ENCODE data around the gene DKK1.
"Not testable (repeated sequence)": the region's sequence is repeated elsewhere in the genome, so short reads cannot be mapped to it uniquely, and the experiment has no call there.

DKK1 gene

DNA sequence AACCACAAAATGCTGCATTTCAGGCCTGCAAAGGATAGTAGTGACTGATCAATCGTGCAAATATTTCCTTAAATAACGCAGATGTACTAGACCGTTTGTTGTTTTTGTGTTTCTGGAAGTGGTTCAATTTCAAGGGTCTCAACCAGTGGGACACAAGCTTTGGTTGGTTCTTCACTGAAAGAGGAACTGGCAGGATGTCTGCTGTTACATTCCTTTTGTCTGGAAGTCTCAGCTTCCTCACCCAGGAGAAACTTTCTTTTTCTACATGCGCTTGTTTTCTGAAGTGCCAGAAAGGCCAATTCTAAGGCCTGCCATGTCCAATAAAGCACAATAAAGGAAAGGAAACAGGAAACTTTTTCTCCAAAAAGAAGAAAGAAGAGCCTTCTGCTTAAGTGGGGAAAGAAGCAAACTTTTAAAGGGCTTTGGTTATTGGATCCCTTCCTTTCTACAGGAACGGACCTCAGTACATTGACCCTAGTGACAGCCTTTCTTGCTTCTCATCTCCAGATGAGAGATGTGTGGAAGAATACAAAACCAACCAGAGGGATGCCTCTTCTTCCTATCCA lies 4.1 kb downstream of the DKK1 start:
- no peak for DNase-seq (ENCODE audit: low read depth in 2 of 2)

DNA sequence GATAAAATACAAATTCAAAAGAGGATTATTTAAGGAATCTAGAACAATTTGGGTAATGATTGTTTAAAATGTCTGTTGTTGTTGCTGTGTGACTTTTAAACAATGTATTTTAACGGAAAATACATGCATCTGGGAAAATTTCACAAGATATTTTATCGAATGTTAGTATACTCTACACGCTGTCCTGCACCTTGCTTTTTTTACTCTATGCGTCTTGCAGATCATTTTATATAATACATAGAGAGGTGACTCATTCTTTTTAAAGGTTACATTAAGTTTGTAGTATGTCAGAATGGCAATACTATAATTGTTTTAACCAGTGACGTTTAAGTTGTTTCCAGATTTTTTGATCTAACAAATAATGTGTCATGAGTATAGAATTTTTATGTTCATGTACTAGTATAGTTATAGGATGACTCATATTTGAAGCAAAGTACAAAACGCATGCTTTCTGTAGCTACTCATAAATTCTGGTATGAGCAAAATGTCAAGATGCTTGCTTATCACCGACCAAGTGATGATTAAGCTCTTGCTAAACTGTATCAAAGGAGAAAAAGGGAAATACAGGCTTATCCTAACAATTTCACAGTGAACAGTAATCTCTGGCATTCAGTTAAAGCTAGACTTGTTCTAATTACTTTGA lies 4.9 kb downstream of the DKK1 start:
- no peak for DNase-seq (ENCODE audit: low read depth in 2 of 2)

- DNase-seq (ENCODE audit: low read depth in 2 of 2), result no peak
These were observed 5.8 kb downstream of the DKK1 start for GRCh38 chr10:52319926-52320325.

GRCh38 chr10:52322323-52322722 lies 8.2 kb downstream of the DKK1 start:
- DNase-seq (ENCODE audit: low read depth in 2 of 2), result no peak

DNA sequence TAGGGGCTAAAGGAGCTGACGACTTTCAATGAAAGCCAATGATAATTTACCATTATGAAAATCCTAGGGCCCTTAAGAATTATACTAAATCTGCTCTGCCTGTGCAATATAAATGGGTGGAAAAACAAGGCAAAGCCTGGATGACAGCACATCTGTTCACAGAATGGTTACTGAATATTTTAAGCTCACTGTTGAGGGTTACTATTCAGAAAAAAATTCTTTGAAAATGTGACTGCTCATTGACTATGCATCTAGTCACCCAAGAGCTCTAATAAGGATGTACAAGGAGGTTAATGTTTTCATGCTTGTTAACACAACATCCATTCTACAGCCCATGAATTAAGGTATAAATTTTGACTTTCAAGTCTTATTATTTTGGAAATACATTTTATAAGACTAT lies 8.9 kb downstream of the DKK1 start:
- no peak for DNase-seq (ENCODE audit: low read depth in 2 of 2)

DNA sequence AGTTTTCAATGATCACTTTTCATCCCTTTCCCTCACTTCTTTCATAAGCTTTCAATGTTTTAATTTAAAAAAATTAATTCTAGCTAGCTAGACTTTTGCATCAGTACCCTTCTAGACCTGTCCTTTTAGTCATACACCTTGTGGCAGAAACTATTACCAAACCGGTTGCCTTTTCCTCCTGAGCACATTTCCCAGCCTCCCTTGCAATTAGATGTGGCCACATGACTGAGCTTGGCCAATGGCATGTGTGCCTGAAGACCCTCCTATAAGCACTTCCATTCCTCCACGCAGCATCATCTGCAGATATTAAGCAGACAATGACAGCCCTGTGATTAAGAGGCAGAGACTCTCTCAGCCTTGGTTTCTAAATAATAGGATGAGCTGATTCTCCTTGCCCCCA lies 12.3 kb downstream of the DKK1 start:
- no peak for DNase-seq (ENCODE audit: low read depth in 2 of 2)

GRCh38 chr10:52331638-52332364 lies 17.7 kb downstream of the DKK1 start:
- no peak for DNase-seq (ENCODE audit: low read depth in 2 of 2)

DNA sequence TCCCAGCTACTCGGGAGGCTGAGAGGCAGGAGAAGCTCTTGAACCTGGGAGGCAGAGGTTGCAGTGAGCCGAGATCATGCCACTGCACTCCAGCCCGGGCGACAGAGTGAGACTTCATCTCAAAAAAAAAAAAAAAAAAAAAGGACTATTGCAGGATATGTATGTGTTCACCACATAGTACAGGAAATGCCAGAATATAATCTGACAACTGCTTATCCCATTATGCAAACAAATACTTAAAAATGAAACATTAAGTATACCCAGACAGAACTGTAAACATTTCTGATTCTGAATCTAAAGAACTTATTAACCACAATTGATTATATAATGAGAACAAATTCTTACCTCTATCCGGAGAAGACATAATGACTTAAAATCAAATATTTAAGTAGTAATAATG lies 18.7 kb downstream of the DKK1 start:
- no peak for DNase-seq (ENCODE audit: low read depth in 2 of 2)

DNA sequence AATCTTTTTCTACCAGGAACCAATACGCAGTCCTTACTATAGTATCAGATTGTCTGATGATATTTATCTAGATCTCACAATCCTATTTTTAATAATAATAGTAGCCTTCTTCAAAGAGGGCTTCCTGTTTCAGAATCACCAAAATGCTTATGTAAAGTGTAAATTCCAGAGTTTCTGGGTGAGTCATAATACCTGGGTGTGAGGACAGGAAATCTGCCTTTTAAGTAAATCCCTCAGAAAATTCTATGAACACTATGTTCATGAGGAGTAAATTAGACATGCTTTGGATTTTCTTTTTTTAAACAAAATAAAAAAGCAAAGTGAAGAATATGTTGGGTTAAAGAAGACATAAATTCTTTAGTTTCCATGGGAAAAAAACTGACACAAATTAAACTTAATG lies 20.5 kb downstream of the DKK1 start:
- no peak for DNase-seq (ENCODE audit: low read depth in 2 of 2)

- DNase-seq (ENCODE audit: low read depth in 2 of 2), result no peak
These were observed 21.6 kb downstream of the DKK1 start for GRCh38 chr10:52335665-52336064.

DNA sequence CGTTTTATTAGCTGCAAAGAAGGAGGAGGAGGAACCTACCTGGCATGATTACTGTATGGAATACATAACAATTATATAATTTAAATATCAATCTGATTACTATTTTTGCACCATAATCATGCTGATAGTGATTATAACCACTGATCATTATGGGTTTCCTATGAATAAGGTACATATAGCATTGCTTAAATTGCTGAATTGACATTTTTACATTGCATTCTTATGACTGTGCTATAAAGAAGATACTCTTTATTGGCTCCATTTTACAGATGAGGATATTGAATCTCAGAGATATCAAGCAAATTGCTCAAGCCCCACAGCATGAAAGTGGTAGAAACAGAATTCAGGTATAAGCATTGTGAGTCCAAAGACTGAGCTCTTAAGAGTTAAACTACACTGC lies 23.1 kb downstream of the DKK1 start:
- DNase-seq (ENCODE audit: low read depth in 2 of 2), result no peak

GRCh38 chr10:52343439-52343838 lies 29.4 kb downstream of the DKK1 start:
- no peak for DNase-seq (ENCODE audit: low read depth in 2 of 2)

GRCh38 chr10:52346394-52347326 lies 32.6 kb downstream of the DKK1 start:
- no peak for DNase-seq (ENCODE audit: low read depth in 2 of 2)

DNA sequence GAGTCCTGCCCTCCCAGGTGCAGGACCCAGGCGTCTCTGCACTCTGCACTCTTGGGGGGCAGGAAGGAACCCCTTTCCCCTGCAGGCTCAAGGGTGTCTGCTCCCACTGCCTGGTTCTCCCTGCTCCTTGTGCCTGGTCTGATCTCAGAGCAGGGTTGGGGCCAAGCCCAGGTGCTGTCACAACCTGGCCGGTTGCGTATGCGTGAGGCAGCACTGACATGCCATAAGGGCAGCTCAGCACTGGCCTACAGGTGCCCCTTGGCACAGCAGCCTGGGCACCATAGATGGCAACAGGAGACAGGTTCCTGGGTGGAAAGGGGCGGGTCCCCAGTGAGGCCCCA lies 33.2 kb downstream of the DKK1 start:
- no peak for DNase-seq (ENCODE audit: low read depth in 2 of 2)

DNA sequence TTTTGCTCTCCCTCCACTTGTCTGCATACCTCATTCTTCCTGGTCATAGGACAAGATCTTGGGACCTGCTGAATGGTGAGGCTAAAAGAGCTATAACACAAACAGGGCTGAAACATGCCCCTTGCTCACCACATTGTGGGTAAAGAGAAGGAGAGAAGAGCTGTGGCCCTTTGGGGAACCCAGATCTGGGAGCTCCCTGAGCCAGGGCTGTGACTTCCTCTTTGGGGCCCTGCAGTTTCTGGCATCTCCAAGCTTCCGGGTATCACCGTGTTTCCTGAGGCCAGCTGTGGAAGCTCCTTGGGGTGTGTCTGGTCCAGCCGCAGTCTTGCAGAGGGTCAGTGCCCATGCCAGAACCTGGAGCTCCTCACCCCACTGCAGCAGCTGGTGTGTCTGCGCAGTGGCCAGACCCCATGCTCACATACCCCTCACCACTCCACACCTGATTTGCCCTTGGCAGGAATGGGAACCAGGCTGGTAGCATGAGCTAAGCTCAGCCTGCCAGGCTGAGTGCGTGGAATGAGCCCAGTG lies 34.0 kb downstream of the DKK1 start:
- DNase-seq (ENCODE audit: low read depth in 2 of 2), result no peak

GRCh38 chr10:52351914-52352330 lies 37.8 kb downstream of the DKK1 start:
- no peak for DNase-seq (ENCODE audit: low read depth in 2 of 2)

- DNase-seq (ENCODE audit: low read depth in 2 of 2), result no peak
These were observed 39.1 kb downstream of the DKK1 start for GRCh38 chr10:52353205-52353604.

DNA sequence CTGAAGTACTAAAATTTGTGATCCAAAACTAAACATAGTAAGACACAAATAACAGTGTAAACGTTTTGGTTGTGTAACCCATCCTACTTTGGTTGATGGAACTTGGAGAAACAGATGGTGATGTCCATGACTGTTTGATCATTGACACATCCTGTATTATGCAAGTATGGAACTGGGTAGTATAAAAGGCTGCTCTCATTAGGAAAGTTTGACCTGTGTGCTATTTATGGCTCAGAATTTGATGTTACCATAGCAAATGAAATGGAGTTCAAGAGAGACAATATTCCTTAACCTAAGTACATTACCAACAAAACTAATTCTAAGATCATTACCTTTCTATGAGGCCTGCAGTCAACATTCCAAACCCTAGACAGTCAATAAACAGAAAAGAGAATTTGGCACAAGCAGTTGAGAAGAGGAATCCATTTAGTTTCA lies 39.9 kb downstream of the DKK1 start:
- no peak for DNase-seq (ENCODE audit: low read depth in 2 of 2)

GRCh38 chr10:52357971-52358370 lies 43.9 kb downstream of the DKK1 start:
- DNase-seq (ENCODE audit: low read depth in 2 of 2), result no peak

GRCh38 chr10:52359441-52359840 lies 45.4 kb downstream of the DKK1 start:
- no peak for DNase-seq (ENCODE audit: low read depth in 2 of 2)

DNA sequence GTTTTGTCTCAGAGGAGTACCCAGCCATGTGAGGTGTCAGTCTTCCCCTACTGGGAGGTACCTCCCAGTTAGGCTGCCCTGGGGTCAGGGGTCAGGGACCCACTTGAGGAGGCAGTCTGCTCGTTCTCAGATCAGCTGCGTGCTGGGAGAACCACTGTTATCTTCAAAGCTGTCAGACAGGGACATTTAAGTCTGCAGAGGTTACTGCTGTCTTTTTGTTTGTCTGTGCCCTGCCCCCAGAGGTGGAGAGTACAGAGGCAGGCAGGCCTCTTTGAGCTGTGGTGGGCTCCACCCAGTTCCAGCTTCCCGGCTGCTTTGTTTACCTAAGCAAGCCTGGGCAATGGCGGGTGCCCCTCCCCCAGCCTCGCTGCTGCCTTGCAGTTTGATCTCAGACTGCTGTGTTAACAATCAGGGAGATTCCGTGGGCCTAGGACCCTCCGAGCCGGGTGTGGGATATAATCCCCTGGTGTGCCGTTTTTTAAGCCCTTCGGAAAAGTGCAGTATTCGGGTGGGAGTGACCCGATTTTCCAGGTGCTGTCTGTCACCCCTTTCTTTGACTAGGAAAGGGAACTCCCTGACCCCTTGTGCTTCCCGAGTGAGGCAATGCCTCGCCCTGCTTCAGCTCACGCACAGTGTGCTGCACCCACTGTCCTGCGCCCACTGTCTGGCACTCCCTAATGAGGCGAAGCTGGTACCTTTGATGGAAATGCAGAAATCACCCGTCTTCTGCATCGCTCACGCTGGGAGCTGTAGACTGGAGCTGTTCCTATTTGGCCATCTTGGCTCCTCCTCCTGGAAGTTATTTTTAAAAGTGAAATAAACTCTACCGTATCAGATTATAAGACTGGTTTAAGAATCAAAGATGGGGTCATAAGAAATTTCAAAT lies 51.7 kb downstream of the DKK1 start:
- not testable (repeated sequence) for DNase-seq (ENCODE audit: low read depth in 2 of 2)

Data from activated CD4-positive, alpha-beta T cell treated with anti-CD3 and anti-CD28 coated beads for 24 hours (primary cell).